ENCODE data around the gene TPPP. TPM values are rescaled to one million over a fixed set of nuclear protein-coding genes. Genes with fewer than 3 reads are reported as not detected.

Gene TPPP
- total RNA-seq, 1 experiment from 2014 or later: 3.9 TPM

- ChIA-PET POLR2A (no interaction called here), RAD21 (ENCODE audit: low non-redundant PET in 1 of 2, low total read pairs in 2 of 2, uncharacterized antibody in 2 of 2, unreplicated experiment in 2 of 2) (no interaction called here), CTCF (no interaction called here)
- H3K27me3 ChIP-seq (ENCODE audit: insufficient read depth, low read length): no peaks in the 10 kb centered on the region
- ATAC-seq: peak; percentile 25; the same call in 1 of the 2 replicates
- H3K27ac ChIP-seq (ENCODE audit: low read depth, low read length): no peak overlapping the region
- TF ChIP-seq POLR2A (IDR thresholded peaks at IDR 0.05; ENCODE audit: borderline replicate concordance, extremely low read depth, insufficient read depth, insufficient read length): no peak
- no peak for TF ChIP-seq YY1 (IDR thresholded peaks at IDR 0.05; ENCODE audit: extremely low read depth, insufficient replicate concordance, low read depth, low read length)
- no peak overlapping the region for H2AFZ ChIP-seq (ENCODE audit: low read depth, low read length, poor library complexity, severe bottlenecking)
- H3K9me3 ChIP-seq (ENCODE audit: control insufficient read depth in 1 of 2, insufficient read depth in 1 of 2, low read depth in 1 of 2, low read length in 2 of 2): no peaks in the 10 kb centered on the region
- peaks cover 27 to 44% of the 10 kb centered on the region in 2 experiments; a peak in 3 of 4 replicates for H3K36me3 ChIP-seq (ENCODE audit: control insufficient read depth in 1 of 2, insufficient read depth in 2 of 2, low read length in 2 of 2)
- intact Hi-C loops (cut with micrococcal nuclease): no loop called here
- DNase-seq (ENCODE audit: low read depth, low spot score): no peak
- H3K4me1 ChIP-seq (ENCODE audit: control insufficient read depth in 1 of 2, insufficient read depth in 2 of 2, low read length in 2 of 2): no peaks in the 10 kb centered on the region
- H3K79me2 ChIP-seq (ENCODE audit: insufficient read depth, low read length): peaks cover 17% of the 10 kb centered on the region; the same call in 1 of the 2 replicates
- no peak overlapping the region for H3K4me2 ChIP-seq (ENCODE audit: low read length)
- no peaks in the 10 kb centered on the region for H4K20me1 ChIP-seq (ENCODE audit: insufficient read depth)
- no peak overlapping the region for H3K4me3 ChIP-seq (replicated peaks in 1 of 2; ENCODE audit: low read depth in 1 of 2, low read length in 2 of 2)
- no peak overlapping the region for H3K9ac ChIP-seq (ENCODE audit: low read length)
- no TSS peak for BruUV-seq (replicated peaks)
- no peaks in the 10 kb centered on the region for H3K9me2 ChIP-seq (ENCODE audit: insufficient read depth)
Observed at GRCh38 chr5:643351-643801, 49.8 kb downstream of the TPPP start.

GRCh38 chr5:642481-642880, 50.7 kb downstream of the TPPP start:
- ChIA-PET CTCF (no interaction called here), RAD21 (ENCODE audit: low non-redundant PET in 1 of 2, low total read pairs in 2 of 2, uncharacterized antibody in 2 of 2, unreplicated experiment in 2 of 2) (no interaction called here), POLR2A (no interaction called here)
- peaks cover 17% of the 10 kb centered on the region; the same call in 1 of the 2 replicates for H3K79me2 ChIP-seq (ENCODE audit: insufficient read depth, low read length)
- no peaks in the 10 kb centered on the region for H4K20me1 ChIP-seq (ENCODE audit: insufficient read depth)
- no peaks in the 10 kb centered on the region for H3K27me3 ChIP-seq (ENCODE audit: insufficient read depth, low read length)
- no peaks in the 10 kb centered on the region for H3K9me3 ChIP-seq (ENCODE audit: control insufficient read depth in 1 of 2, insufficient read depth in 1 of 2, low read depth in 1 of 2, low read length in 2 of 2)
- BruUV-seq (replicated peaks): no TSS peak
- intact Hi-C loops (cut with micrococcal nuclease): no loop called here
- H3K9me2 ChIP-seq (ENCODE audit: insufficient read depth): no peaks in the 10 kb centered on the region
- H3K4me1 ChIP-seq (ENCODE audit: control insufficient read depth in 1 of 2, insufficient read depth in 2 of 2, low read length in 2 of 2): no peaks in the 10 kb centered on the region
- no peak for ATAC-seq
- H3K36me3 ChIP-seq (ENCODE audit: control insufficient read depth in 1 of 2, insufficient read depth in 2 of 2, low read length in 2 of 2): peaks cover 21 to 43% of the 10 kb centered on the region in 2 experiments; a peak in 3 of 4 replicates
- no peak overlapping the region for H3K9ac ChIP-seq (ENCODE audit: low read length)
- H3K4me2 ChIP-seq (ENCODE audit: low read length): no peak overlapping the region
- DNase-seq (ENCODE audit: low read depth, low spot score): no peak
- TF ChIP-seq POLR2AphosphoS5 (IDR thresholded peaks at IDR 0.05; ENCODE audit: low read depth, low read length) (no peak), YY1 (IDR thresholded peaks at IDR 0.05; ENCODE audit: extremely low read depth, insufficient replicate concordance, low read depth, low read length) (no peak), FOSL1 (IDR thresholded peaks at IDR 0.05; ENCODE audit: low read depth) (no peak), ZFX (IDR thresholded peaks at IDR 0.05) (no peak), POLR2A (IDR thresholded peaks at IDR 0.05; ENCODE audit: borderline replicate concordance, extremely low read depth, insufficient read depth, insufficient read length) (no peak), JUND (IDR thresholded peaks at IDR 0.05) (no peak), CEBPB (IDR thresholded peaks at IDR 0.05; ENCODE audit: low read depth) (no peak), SRF (IDR thresholded peaks at IDR 0.05; ENCODE audit: low read depth) (no peak), EZH2phosphoT487 (IDR thresholded peaks at IDR 0.05; ENCODE audit: borderline replicate concordance) (no peak), EGR1 (IDR thresholded peaks at IDR 0.05; ENCODE audit: low read depth) (no peak), RAD21 (IDR thresholded peaks at IDR 0.05; ENCODE audit: low read depth) (no peak), CBX3 (IDR thresholded peaks at IDR 0.05; ENCODE audit: low read depth) (no peak), ELF1 (IDR thresholded peaks at IDR 0.05; ENCODE audit: borderline replicate concordance, low read depth) (no peak), SIN3A (IDR thresholded peaks at IDR 0.05; ENCODE audit: low read depth) (no peak), TCF7L2 (IDR thresholded peaks at IDR 0.05; ENCODE audit: borderline replicate concordance, extremely low read depth, insufficient read depth, insufficient read length) (no peak)
- TF ChIP-seq, protein P1, sequence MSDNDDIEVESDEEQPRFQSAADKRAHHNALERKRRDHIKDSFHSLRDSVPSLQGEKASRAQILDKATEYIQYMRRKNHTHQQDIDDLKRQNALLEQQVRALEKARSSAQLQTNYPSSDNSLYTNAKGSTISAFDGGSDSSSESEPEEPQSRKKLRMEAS (IDR thresholded peaks at IDR 0.05): no peak
- no peak overlapping the region for H3K27ac ChIP-seq (ENCODE audit: low read depth, low read length)
- no peak overlapping the region for H3K4me3 ChIP-seq (replicated peaks in 1 of 2; ENCODE audit: low read depth in 1 of 2, low read length in 2 of 2)
- no peak overlapping the region for H2AFZ ChIP-seq (ENCODE audit: low read depth, low read length, poor library complexity, severe bottlenecking)
